H1 (cell line): ENCODE data around the gene ZNF493. TPM values are rescaled to one million over a fixed set of nuclear protein-coding genes. Genes with fewer than 3 reads are reported as not detected.

Source experiments
- GTF2F1 ChIP-seq: IDR thresholded peaks from 2 replicates; pipeline ENCODE4 v1.6.1; 2012; ENCODE audit warnings: low read depth, low read length, improper control_type of control experiment, borderline replicate concordance
- SP2 ChIP-seq: IDR thresholded peaks from 2 replicates; pipeline ENCODE4 v1.6.1; 2012; ENCODE audit warnings: mild to moderate bottlenecking, low read length, inconsistent platforms
- TAF1 ChIP-seq: IDR thresholded peaks from 2 replicates; pipeline ENCODE4 v1.6.1; 2011; ENCODE audit warnings: mild to moderate bottlenecking, low read depth, low read length
- polyA plus RNA-seq, 7 experiments: library from polyadenylated mRNA; depleted of rRNA in 3 of 7; stranded (reverse) in 5 of 7; unstranded in 2 of 7; fragments of >200 nt in 5 of 7; fragments of 200-250 nt in 2 of 7; gene quantifications; 1 replicate in 5 of 7; 2 replicates in 1 of 7; 4 replicates in 1 of 7; pipeline versions ENCODE4 v1.2.1 to v1.2.3, GENCODE V29; 2011 to 2013; ENCODE audit warnings: missing spikeins in 2 of 7, mixed read lengths in 2 of 7
- total RNA-seq: library from RNA; stranded (reverse); fragmentation: NEBNext Ultra II Directional; extraction: Animal tissue kit (Norgen Biotek cat#: 25700); gene quantifications from 2 replicates; pipeline ENCODE4 v1.2.1, GENCODE V29; 2021
- TF ChIP-seq, protein P1 (sequence below): IDR thresholded peaks from 2 replicates; pipeline ENCODE4 v1.6.1; 2012; ENCODE audit warnings: inconsistent platforms

The ZNF493 gene
- total and polyA plus RNA-seq, 2 of the 8 experiments (the other 6 are each of a cell fraction or from before 2014, with no cell fraction given) = 9.0 to 32.2 TPM

DNA sequence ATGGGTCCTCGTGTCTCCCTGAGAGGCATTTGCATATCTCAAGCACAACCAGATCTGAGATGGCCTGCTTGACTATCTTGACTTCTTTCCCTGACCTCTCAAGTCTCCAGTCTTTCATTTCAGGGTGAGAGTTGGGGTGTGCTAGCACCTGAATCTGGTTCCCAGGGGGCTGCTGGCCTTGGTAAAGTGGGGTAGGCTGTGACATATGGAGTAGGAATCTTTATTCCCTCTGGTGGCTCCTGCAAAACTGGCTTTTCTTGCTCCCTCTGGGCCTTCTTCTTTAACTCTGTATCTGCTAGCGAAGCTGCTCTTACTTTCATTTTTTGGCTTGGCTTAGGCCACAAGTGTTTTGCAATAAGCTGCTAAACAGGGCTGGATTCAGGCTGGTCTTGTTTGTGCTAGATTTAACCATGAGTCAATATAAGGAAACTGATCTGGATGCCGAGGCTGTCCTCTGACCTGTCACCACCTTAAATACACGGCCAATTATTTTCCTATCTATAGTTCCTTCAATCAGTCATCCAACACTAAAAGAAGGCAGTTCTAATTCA is 42.3 kb downstream of the ZNF493 start (continued):
- TF ChIP-seq SP2 (no peak), TAF1 (no peak), GTF2F1 (no peak)
- TF ChIP-seq, protein P1, sequence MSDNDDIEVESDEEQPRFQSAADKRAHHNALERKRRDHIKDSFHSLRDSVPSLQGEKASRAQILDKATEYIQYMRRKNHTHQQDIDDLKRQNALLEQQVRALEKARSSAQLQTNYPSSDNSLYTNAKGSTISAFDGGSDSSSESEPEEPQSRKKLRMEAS = no peak
